CD4-positive, alpha-beta T cell treated with Interleukin-4 for 4 hours (primary cell): ENCODE data around the gene EBPL.

Experiments
- DNase-seq: peaks from one replicate; pipeline ENCODE4 v3.0.0-alpha.2; 2020

The EBPL gene

DNA sequence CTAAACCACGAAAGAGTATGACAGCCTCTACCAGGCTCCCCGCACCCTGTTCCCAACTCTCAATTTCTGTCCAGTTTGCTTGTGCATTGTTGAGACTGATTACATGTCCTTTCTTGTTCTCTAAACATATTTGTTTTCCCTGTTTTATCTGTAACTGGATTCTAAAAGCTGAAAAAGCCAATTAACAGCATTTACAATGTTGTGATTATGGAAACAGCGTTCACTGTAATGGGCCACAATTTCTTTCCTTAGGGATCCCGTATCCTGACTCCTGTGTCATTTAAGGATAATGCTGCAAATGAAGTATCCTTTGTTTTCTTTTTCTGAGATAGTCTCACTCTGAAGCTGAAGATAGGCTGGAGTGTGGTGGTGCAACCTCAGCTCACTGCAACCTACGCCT is 20.5 kb downstream of the EBPL start:
- DNase-seq = no peak

DNA sequence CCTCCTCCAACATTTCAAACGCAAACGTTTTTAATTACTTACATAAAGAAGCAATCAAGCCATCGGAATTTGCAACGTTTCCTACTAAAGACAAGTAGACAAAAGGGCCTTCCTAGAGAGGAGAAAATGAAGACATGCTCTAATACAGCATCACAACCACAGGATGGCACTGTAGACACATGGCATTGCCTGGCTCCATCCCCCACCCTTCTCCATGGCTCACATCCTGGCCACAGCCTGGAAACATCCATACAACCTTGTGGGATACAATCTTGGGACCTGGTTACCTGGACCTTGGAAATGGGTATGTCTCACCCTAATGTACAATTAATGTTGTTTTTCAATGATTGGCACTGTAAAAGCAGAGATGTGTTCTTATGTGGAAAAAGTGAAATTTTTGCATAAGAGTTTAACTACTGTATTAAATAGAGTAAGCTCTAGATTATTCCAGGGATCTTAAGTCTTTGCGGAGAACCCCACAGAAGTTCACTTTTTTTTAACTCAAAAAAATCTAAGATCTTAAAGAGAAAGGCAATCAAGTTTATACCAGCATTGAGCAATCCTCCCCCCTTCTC is 21.5 kb downstream of the EBPL start:
- DNase-seq = no peak

DNA sequence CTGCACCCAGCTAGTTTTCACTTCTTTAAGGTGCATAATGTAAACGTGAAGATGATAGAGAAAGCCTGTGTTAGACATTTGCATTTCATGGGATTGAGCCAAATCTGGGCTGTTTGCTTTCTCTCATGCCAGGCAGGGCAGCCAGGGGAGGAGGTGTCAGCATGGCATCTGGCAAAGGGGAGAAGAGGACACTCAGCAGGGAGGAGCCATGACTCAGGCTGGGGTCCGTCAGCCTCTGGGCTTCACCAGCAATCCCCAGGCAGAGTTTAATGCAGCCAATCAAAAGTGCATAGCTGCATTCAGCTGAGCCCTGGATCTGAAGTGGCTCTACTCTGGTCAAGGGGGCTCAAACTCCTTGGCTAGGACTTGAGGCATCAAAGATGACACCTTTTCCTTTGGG is 23.5 kb downstream of the EBPL start:
- no peak for DNase-seq

DNA sequence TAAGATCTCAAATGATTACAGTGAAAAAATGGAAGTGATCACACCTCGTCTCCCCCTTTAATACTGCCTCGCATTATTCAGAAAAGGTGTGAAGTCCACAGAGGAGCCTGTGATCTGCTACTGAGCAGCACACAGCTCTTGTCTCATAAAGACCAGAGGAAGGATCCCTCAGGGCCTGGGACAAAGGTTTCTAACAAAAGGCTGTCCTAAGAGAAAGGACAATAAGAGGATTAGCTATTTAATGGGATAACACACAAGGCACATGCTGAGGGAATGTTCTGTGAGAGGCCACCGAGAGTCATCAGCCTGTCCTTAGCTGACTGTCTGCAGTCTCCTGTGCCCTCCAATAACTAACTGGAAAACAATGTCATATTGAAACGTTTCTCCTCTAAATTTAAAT is 26.7 kb downstream of the EBPL start:
- DNase-seq = no peak

DNA sequence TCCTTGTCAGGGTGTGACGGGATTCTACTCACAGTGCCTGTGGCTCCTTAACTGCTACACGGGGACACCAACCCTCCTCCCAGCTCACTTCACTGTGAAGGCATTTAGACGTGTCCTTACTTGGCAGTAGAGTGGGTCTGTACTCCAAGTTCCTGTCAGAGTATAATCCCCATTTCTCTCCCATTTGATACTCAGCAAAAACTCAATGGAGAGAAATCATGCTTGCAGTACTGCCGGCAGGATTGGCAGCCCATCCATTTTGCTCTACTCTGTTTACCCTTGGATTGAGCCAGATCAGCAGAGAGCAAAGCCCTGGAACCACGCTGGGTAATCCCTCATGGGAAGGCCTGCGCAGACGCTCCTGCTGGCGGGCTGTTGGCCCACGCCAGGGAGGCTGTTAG is 34.0 kb downstream of the EBPL start:
- no peak for DNase-seq

DNA sequence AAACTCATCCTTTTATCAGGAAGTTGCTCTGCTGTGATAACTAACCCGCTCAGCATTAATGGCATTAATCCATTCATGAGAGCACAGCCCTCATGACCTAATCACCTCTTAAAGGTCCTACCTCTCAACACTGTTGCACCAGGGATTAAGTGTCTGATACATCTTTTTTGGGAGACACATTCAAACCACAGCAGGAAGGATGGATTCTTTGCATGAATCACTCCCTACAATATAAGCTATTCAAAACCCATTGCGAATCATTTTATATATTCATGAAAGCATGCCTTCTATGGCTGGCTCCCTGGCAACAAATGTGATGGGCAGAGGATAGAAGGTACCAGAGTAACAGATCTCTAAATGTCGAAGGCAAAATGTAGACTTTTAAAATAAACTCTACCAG is 35.4 kb downstream of the EBPL start:
- no peak for DNase-seq

DNA sequence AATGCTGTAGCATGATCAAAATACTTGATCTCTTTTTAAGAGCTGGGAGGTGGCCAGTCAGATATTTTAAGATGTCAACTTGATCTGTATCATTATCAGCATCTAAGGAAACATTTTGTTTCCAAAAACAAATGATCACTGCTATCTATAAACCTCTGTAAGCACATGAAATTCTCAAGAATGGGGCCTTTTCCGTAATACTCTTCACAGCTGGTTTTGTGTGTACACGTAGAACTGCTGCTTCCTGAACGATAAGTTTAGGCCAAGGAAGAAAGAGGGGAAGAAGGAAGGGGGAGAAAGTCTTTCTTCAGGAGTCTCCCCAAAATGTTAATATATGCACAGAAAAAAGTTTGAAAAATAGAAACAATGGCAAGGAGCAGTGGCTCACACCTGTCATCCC is 37.3 kb downstream of the EBPL start:
- no peak for DNase-seq

DNA sequence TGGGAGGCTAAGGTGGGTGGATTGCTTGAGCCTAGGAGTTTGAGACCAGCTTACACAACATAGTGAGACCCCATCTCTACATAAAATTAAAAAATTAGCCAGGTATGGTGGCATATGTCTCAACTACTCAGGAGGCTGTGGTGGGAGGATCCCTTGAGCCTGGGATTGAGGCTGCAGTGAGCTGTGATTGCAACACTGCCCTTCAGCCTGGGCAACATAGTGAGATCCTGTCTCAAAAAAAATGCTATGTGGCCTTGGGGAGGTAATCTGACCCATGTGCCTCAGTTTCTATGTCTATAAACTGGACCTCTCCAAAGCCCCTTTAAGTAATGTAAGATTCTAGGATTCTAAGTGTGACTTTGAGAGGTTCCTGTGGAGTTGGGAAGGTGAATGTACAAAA is 37.8 kb downstream of the EBPL start:
- DNase-seq = no peak

DNA sequence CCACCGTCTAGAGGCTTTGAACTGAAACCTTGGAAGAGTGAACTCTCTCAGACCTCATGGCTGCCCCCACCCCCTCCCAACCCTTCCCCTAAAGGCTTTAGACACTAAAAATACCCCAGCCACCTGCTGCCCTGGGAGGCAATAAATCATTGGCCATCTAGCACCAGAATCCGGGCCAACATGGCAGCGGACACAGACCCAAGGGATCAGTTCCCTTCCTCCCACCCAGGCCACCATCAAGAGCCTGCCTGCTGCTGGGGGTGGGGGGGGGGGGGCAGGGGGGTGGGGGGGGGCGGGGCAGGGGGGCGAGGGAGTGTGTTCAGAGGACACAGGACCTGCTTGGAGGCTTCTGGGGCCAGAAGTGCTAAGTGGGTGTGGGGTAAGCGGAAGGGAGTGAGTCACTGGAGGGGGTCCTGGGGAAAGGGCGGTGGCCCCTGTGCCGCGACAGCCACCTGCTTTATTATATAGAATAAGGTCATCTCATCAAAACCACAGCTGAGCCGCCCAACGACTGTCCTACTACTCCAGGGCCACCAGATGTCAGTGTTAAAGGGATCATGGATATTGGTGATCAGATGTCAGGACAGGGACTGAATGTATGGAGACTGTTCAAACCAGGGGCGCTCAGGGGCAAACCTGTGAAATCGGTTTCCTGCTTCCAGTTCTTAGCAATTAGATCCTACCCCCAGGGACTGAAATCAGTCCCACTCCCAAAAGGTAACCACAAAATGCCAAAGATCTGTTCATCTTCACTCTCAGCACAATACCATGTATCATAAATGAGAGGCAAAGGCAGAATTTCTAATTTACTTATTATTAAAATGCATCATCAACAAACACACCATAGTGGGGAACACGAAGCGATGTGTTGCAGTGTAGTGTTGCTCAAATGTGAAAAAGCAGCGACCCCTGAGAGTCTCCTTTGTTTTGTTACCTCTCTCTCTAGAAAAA is 38.7 kb downstream of the EBPL start:
- peak; percentile 21 for DNase-seq

DNA sequence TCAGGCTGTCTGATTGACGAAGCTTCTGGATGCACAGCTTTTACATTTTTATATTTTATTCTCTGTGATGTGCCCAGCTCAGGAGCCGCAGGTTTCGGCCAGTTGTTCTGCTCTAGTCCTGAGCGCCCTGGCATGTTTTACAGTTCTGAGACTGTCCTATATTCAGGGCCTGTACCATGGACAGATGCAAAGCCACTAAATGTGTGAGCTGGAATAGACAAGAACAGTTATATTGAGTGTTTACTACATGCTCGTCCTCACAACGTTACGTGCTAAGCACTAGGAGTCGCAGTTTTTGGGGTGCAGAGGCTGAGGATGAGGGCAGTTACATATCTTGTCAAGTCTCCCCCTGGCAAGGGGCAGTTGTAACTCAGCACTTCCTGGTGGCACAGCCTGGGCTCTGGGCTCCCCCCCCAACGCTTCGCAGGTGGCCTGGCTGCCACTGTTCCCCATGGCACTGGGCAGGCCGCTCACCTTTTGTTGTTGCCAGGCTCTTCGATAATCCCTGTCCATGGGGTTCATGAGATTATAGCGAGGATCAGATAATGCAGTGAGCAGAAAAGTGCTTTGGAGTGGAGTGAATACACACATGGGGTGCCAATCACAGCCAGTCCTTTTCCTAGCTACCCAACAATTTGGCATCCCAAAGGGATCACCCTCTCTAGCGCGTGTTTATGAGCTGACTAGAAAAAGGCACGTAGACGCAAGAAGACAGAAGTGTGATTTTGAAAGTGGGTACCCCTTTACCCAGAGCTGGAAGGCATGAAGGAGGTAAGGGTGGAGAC is 39.5 kb downstream of the EBPL start:
- DNase-seq = no peak

DNA sequence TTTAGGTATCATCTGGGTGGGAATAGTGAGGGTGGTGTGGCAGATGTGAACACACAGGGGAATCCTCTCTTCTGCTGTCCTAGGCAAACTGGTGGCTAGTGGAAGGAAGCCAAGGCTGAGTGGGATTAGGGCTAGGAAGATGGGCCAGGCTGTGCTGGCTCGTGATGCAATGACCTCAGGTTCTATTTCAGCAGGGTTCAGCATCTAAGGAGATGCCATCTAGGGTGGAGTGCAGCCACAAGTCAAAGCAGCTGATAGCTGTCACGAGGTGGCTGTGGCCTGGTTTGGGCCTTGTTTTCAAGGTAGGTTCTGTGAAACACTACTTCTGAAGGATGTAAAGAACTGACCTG is 41.3 kb downstream of the EBPL start:
- DNase-seq = no peak

DNA sequence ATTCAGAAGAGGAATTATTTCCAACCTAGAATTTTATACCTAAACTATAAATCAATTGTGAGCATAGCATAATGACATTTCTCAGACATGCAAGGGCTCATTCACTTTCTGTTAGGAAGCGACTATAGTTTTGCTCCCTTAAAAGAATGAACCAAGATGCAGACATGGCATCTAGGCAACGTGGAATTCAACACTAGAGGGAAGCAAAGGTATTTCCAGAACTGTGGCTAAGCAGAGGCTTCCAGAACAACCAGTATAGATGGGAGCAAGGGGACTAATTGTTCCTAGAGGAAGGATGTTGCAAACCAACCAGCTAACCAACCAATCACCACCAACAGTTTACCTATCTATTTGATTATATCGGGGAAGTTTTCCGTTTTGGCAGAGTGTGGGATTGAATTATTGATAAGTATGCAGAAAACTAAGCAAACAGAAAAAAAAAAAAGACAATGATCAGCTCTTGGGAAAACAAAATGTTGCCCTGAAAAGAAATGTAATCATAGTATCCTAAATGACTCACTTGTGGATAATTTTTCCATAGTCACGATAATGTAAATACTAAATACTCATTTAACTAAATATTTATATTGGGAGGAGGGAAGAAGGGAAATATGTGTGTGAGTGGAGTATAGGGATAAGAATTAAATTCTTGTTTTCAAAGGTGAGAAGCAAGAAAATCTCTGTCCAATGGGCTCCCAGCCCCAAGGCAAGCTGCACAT is 41.9 kb downstream of the EBPL start:
- no peak for DNase-seq

DNA sequence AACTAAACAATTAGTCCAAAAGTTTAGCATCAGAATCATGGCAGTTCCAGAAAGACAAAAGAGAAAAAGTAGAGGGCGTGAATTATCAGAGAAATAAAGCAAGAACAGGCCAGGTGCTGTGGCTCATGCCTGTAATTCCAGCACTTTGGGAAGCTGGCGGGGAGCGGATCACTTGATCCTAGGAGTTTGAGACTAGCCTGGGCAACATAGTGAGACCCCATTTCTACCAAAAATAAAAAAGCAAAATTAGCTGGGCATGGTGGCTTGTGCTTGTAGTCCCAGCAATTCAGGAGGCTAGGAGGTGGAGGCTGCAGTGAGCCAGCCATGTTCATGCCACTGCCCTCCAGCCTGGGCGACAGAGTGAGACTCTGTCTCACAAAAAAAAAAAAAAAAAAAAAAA is 44.6 kb downstream of the EBPL start:
- no peak for DNase-seq

DNA sequence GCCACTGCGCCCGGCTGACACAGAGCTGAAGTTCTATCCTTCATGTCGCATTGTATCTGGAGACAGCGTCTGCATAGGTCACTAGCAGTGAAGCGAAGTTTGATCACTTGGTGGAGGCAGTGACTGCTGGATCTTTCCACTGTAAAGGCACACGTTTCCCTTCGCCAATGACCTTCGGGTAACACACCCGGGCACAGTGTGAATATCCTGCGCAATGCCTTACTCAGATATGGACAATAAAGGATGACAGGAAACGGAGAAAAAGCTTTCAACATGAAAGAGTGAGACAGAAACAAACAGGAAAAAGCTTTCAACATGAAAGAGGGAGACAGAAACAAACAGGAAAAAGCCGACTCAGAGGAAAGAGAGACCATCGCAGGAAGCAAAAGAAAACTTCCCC is 45.8 kb downstream of the EBPL start:
- DNase-seq = no peak

DNA sequence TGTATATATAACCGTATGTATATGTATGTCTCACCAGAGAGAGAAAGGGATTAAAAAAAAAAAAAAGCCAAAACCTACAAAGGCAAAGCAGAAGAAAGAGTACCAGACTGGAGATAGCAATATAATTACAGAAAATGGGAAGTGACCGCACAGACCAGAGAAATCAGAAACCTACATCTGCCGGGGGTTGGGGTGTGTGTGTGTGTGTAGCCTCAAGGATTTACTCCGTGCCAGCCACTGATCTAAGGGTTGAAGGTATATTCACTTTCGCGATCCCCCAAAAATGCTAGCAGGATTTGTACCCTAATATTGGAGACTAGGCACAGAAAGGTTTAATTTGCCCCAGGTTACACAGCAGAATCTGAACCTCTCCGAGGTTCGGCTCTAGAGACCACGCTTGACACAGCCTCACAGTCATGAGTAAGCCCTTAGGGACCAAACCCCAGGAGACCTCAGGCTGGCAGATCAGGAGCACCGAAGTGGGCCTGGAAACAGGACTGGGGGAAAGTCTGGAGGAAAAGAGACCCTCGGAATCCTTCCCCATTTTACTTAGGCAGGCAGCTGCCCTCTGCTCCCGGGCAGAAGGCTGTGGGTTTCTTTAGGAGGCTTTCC is 48.1 kb downstream of the EBPL start:
- no peak for DNase-seq

DNA sequence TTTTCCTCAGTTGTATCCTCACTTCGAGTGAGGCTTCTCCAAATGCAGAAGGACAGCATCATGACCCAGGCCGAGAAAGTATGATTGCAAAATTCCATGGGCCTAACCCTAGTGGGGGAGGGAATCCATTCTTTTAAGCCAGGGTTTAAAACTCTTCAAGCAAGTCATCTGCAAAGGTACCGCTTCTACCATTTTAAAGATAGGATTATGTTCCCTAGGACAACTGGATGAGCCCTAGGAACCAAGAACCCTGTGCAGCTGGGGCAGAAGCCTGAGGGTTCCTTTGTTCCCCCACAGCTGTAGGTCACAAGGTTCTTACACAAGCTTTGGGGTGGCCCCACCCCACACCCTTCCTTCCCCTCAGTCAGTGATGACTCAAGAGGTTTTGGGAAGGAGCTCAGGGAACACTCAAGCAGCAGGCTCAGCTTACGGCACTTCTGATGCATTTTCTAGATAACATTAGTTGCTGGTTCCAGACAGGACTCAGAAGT is 49.4 kb downstream of the EBPL start:
- no peak for DNase-seq

DNA sequence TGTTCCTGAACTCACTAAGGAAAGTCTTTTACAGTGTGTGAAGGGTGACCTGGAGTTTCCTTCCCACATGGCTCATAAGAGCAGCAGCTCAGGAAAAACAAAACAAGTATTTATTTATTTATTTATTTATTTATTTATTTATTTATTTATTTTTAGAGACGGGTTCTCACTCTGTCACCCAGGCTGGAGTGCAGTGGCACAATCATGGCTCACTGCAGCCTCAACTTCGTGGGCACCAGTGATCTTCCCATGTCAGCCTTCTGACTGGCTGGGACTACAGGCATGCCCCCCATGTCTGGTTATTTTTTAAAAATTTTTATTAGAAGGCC is 52.6 kb downstream of the EBPL start:
- DNase-seq = no peak

DNA sequence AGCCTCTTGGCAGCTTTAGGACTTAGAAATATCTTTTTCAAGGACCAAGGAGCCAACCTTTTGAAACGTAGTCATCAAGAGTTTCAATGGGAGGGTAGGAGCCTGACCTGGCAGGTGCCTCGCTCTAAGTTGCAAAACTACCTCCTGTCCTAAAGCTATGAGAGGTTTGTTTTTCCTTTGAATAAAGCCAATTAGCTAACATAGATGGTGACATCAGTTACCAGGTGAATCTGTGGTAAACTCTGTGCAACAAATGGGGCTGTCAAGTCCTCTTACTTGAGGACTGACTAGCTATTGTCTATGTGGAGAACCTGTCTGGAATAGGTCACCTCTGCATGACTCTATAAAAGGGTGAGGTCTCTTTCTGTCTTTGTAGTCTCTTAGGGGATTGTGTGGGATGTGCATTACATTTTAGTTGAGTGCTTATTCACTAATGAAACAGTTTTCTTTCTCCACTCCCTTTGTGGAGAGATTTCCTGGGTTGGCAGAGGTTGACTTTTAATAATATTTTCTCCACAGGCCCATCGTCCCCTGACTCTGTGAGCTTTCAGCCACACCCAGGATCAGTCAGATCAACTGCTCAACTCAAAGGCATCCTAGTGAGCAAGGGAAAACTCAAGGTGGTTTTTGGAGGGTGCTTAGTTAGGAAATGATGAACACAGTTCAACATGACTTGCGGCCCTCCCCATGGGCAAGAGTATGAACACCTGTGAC is 53.1 kb downstream of the EBPL start:
- DNase-seq = no peak

DNA sequence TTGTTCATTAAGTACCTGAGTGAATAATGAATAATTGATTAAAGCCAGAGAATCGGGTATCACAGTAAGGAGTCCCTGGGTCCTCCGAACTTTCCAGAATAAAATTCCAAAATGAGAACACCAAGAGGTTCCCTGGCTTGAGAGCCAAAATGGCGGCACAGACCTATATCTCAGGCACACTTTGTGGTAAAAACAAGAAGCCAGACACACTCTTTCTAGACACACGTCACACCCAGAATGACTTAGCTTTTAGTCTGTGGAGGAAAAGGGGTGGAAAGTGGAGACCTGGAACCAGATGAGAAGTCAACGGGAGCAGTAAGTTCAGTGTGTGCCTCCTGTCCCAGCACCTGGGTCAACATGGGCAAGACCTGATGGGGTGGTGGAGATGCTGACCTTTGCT is 54.6 kb downstream of the EBPL start:
- no peak for DNase-seq

DNA sequence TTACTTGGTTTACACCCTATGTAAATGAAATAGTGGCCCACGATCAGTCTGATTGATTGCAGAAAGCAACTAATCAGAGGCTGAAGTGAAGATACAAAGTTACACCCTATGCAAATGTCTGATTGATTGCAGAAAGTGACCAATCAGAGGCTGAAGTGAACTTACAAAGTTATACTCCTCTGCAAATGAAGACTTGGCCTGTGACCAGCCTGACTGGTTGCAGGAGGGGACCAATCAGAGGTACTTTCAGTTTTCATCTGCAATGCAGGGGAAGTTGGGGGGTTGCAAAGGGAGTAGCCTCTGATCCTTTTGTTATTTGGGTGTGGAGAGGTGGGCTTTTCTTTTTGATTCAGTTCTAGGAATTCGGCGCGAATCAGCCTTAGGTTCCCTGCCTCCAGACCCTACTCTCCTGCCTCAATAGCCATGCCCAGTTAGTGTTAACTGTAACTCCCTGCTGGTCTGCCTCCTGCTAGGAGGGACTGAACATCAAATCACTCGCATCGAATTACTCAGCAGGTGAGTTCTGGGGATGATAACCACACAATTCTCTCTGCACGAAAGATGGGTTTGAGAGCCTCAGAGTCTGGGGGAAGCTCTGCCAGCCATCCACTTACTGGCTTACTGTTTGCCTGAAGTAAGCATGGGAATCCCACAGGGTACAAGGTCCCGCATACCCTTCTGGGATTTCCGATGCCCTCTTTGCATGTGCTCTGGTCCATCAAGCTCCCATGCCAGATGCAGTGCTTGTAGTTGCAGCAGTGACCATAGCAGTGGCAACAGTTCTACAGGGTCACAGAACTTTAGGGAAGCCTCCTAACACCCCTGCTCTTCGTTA is 55.5 kb downstream of the EBPL start:
- DNase-seq = peak; percentile 65

DNA sequence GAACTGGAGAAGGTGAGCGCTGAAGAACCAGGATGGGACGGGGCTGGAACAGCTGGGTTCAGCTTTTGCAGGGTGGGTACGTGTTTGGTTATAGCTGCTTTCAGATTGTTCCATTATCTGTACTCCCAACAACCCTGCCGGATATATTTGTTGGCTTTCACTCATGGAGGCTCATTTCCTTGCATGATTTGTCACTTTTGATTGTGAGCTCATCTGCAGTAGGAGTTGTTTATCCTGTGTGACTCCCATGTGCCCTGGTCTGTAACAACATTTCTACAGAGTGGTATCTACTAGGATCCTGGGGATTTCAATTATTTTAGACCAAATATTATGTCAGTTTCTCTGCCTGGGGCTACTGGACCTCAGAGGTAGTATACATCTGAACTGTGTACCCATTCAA is 57.6 kb downstream of the EBPL start:
- no peak for DNase-seq
